HG03103 (cell line): Measurements from ENCODE around the gene ASTL.
"Not testable (repeated sequence)": the region's sequence is repeated elsewhere in the genome, so short reads cannot be mapped to it uniquely, and the experiment has no call there.

Source experiments
- ATAC-seq: cut with Tn5 transposase; IDR thresholded peaks from one replicate; pipeline ENCODE4 v1.9.1; 2021; ENCODE audit warnings: low read depth; ENCODE audit not compliant: unreplicated experiment

ASTL gene

GRCh38 chr2:96160366-96160765, 22.1 kb upstream of the ASTL start:
- not testable (repeated sequence) for ATAC-seq

GRCh38 chr2:96159084-96159830, 21.0 kb upstream of the ASTL start:
- ATAC-seq: no peak

DNA sequence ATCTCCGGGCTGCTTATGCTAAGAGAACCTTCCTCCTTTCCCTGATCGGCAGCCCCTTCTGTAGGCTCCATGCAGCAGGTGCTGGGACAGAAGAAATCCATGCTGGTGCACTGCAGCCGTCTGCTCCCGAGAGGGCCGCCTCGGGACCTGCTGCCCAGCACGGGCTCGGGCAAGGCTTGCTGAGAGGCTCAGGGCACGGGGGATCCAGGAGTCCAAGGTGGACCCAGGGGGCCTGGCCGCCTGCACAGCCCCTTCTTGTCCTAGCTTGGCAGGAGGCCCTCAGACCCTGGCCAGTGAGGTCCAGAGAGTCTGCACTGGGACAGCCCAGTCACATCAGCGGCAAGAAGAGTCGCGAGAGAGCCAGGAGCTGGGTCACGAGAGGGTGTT, 20.2 kb upstream of the ASTL start:
- ATAC-seq: no peak

- ATAC-seq: peak; percentile 46
Measured at GRCh38 chr2:96157649-96158553, 19.6 kb upstream of the ASTL start.

DNA sequence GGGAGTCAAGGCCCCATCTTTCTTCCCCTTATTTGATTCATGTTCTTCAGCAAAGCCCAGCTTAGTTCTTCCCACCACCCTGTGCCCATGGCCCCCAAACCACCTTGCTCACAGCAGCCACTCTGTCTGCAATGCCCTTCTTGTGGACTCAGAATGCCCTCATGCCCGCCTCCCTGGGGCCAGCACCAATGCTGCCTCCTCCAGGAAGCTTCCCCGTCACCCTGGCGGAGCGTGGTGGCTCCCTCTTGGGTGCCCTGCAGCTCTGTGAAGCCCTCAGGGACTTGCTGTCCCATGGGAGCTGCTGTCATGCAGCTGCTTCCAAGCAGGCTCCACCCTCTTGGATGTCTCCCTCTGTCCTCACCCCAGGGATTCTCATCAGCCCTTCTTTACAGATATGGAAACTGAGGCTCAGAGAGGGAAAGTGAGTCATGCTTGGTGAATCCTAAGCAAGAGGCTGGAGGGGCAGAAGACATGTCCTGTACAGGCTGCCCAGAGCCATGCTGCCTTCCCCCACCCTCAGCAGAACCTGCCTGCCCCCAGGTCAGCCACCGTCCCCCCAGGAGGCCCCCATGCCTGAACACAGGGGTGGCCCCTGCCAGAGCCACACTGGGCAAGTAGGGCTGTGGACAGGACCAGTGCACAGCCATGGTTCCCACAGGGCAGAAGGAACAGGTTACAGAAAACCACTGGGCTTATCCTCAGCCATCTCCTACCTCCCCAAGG, 18.8 kb upstream of the ASTL start:
- peak; percentile 41 for ATAC-seq

DNA sequence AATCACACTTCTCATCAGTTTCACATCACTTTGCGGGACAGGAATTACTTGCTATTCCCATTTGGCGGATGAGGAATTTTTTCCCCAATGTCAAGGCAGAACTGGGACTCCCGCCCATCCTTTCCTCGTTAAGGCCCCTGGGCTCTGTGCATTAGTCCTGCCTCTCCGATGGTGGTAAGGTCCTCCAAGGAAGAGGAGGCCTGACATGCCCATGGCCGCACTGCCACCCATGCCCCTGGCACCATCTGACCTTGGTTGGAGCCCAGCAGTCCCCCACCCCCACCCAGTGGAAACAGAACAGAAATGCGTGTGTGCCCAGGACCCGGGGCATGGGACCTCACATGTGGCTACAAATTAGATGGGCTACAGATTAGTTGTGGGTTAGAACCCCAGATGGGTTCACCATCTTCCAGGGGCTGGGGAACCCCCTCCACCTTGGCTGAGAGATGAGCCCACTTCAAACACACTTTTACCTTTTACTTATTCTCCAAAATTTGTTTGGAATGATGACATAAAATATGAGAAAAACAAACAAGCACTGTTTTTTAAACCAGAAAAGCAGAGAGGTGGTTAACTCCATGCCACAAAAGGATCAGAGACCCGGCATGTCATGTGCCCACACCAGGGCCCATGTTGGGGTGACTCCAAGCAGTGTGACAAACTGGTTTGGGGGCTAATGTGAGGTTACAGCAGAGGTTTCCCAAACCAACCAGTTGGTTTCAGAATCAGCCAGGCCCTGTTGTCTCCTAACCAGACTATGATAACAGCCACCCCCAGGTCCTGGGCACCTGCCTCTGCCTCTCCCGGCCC, 17.9 kb upstream of the ASTL start:
- no peak for ATAC-seq

DNA sequence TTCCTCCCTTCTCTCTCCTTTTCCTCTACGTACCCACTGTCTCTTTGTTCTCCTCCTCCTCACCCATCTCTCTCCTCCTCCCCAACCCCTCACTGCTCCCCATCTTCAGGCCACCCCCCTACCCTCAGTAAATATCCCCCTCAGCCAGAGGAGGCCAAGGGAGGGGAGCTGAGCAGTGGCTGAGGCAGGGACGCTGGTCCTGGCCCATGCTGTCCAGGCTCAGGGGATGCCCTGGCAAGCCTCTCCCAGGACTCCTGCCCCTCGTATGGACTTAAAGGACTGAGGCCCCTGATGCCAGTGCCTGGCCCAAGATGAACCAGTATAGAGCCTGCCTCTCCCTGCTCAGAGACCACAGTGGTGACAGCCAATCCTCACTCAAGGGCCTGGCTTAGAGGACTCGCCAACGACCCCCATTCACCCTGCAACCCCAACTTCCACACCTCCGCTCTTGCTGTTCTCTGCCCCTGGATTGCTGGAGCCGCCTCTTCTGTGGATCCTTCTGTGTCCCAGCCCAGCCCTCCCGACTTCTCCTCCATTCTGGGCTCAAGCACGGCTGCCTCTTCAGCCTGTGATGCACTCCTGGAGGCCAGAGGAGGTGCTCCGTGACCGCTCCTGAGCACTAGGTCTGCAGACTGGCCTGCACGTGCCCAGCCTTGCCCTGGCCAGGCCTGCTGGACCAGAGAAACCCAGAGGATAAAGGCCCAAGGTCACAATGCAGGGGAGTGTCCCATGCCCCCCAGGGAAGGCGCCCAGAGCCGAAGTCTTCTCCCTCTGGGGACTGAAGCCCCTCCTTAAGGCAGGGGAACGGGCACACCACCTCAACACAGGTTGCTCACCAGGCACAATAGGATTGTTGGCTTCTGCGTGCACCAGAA, 16.4 kb upstream of the ASTL start:
- ATAC-seq: no peak

DNA sequence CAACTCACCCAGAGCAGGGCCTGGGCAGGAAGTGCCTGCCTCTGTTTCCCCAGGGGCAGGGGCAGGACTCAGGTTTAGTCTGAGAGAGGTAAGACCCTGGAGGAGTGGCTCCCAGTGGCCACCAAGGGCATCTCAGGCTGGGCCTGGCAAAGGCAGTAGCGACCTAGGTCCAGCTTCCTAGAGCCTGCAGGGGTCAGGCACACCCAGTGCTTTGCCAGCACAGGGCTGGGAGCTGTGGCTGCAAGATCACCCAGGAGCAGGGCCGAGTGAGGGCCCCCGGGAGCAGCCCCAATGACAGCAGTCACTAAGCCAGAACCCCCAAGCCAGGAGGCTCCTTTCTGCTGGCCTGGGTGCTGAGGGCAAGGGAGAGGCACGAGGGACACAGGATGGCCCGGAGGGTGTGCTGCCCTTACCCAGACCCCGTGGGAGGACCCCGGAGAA, 15.7 kb upstream of the ASTL start:
- no peak for ATAC-seq

DNA sequence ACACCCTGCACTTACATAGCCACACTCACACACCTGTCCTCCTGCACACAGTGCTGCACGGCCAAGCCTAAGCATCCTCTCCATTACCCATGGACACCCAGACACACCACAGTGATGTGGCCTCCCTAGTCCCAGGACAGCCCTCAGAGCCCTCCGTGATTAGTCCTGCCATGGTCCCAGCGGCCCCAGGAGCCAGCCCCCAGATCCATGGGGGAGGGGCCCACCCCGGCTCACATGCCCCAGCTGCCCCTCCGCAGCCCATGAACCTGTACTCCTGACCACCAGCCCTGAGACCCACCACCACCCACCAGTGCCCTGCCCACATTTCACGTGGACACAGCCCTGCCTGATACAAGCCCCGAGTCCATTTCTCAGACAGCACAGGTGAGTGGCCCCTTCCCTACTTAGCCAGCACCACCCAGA, 15.0 kb upstream of the ASTL start:
- no peak for ATAC-seq

GRCh38 chr2:96152304-96153161, 14.2 kb upstream of the ASTL start:
- ATAC-seq: no peak

DNA sequence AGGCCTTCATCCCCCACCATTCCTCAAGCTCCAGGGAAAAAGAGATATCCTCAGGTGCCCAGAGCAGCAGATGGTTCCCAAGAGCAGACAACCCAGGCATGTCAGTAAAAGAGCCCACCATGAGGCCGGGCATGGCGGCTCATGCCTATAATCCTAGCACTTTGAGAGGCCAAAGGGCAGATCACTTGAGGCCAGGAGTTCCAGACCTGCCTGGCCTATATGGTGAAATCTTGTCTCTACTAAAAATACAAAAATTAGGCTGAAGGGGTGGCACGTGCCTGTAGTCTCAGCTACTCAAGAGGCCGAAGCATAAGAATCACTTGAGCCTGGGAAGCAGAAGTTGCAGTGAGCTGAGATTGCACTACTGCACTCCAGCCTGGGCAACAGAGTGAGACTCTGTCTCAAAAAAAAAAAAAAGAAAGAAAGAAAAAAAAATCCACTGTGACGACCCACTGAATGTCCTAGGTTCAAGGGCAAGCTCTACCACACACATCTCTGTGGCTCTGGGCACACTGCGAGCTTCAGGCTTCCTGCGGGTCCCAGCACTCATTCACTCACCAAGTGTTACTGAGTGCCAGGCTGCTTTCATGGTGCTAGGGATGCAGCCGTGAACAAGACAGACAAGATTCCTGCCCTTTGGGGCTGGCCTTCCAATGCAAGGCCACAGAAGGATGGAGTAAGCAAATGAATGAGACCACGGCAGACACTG, 13.4 kb upstream of the ASTL start:
- ATAC-seq: no peak

- ATAC-seq: no peak
Measured at GRCh38 chr2:96150791-96151594, 12.7 kb upstream of the ASTL start.

DNA sequence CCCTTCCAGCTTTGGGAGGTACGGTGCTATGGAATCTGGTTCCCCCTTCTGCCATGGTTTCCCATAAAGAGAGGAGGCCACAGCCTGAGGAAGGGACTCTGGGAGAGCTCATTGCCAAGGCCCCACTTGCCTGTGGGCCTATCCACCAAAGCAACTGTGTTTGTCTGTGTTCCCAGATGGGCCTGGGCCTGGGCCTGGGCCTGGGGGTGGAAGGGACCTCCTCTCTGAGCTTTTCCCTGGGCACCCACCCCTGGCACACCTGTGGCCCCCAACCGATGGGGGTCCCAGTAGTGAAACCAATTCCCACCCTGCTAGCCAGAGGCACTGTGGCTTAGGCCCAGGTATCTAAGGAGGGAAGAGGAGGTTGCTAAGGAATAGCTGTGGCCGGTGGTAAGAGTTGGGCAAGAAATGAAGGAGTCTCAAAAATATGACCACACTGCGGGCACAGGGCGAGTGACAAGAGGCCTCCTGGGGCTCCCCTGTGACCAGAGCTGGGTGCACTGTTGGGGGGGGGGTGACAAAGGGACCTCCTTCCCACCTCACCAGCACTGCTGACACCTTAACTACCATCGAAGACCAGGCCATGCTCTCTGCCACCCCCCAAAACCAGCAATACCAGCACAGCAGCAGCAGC, 11.8 kb upstream of the ASTL start:
- no peak for ATAC-seq

- no peak for ATAC-seq
Measured at GRCh38 chr2:96148410-96149217, 10.3 kb upstream of the ASTL start.

DNA sequence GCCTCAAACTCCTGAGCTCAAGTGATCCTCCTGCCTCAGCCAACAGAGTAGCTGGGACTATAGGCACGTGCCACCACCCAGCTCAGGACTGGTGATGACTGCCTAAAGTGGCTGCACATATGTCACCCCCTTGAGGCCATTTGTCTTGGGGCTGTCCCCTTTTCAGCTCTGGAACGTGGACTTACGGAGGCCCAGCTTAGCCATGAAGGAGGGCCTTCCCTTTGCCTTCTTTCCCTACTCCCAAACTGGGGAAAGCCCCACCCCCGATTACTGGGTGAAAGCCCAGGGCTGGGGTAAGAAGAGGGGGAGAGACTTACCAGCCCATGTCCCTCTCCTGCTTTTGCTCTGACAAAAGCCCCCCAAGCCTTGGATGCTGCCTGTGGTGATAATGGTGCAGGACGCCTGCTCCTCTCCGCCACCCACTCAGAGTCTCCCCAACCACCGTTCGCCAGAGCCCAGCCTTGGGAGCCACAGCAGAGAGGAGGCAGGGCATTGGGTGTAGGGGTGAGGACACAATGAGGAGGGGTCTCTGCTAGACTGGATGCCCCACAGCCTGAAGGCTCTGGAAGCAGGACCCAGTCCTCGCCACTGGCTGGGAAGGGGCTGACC, 9.4 kb upstream of the ASTL start:
- no peak for ATAC-seq
